Peyer's patch (tissue), 4 donors: ENCODE measurements around the gene SPART.

Experiments used
- POLR2A ChIP-seq, 2 donors: fragments of 450-650 bp; IDR thresholded peaks; one replicate each; pipeline ENCODE4 v1.5.1; 2017; ENCODE audit warnings: antibody characterized with exemption in 2 of 2, mild to moderate bottlenecking in 2 of 2, moderate library complexity in 2 of 2
- TF ChIP-seq, protein P1 (sequence below), 6 experiments: fragments of 450-650 bp in 4 of 6; fragments of 200-600 bp in 2 of 6; sonication (generic) in 1 of 6; IDR thresholded peaks; one replicate each; pipeline ENCODE4 v1.5.1; 2017 to 2019; ENCODE audit warnings: antibody characterized with exemption in 6 of 6, mild to moderate bottlenecking in 3 of 6, moderate library complexity in 1 of 6

- TF ChIP-seq, protein P1, sequence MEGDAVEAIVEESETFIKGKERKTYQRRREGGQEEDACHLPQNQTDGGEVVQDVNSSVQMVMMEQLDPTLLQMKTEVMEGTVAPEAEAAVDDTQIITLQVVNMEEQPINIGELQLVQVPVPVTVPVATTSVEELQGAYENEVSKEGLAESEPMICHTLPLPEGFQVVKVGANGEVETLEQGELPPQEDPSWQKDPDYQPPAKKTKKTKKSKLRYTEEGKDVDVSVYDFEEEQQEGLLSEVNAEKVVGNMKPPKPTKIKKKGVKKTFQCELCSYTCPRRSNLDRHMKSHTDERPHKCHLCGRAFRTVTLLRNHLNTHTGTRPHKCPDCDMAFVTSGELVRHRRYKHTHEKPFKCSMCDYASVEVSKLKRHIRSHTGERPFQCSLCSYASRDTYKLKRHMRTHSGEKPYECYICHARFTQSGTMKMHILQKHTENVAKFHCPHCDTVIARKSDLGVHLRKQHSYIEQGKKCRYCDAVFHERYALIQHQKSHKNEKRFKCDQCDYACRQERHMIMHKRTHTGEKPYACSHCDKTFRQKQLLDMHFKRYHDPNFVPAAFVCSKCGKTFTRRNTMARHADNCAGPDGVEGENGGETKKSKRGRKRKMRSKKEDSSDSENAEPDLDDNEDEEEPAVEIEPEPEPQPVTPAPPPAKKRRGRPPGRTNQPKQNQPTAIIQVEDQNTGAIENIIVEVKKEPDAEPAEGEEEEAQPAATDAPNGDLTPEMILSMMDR (IDR thresholded peaks at IDR 0.05), result no peak
- no peak for TF ChIP-seq POLR2A (IDR thresholded peaks at IDR 0.05)
Measured at GRCh38 chr13:36342715-36343114, 3.5 kb downstream of the SPART start.
